AG08396 (cell line): ENCODE measurements around the gene BBS2.
"Not testable (repeated sequence)": the region's sequence is repeated elsewhere in the genome, so short reads cannot be mapped to it uniquely, and the experiment has no call there.

Experiments used
- DNase-seq: peaks from one replicate; pipeline ENCODE4 v3.0.0; 2012; ENCODE audit warnings: low spot score, mixed read lengths

BBS2 gene

DNA sequence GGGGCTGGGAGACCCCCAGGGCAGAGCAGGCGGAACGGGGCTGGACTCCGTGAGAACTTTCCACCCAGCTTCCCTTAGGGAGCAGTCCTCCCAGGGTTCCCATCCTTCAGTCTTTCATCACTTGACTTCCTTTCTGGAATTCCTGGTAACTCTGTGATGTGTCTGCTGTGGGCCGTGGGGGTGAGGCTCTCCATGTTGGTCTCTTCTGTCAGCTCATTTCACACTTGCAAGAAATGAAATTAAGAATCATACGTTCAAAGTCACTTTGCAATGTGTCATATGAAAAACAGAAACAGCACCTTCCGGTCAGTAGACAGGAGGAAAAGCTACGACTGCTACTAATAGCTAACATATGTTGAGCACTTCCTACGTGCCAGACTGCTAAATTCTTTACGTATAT lies 5.4 kb upstream of the BBS2 start:
- DNase-seq: no peak

DNA sequence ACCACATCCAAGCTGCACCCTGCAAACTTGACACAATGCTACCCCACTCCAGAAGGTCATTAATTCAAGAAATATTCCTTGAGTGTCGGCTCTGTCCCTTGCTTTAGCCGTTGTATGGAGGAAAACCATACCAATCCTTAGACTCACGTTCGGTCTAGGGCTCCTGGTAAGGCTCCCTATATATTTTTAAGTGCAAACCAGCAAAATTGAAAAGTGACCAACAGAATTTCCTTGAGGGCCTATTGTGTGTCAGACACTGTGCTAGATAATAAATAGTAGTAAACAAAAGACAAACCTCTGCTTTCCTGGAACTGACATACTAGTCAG lies 390 bp upstream of the BBS2 start:
- no peak for DNase-seq

DNA sequence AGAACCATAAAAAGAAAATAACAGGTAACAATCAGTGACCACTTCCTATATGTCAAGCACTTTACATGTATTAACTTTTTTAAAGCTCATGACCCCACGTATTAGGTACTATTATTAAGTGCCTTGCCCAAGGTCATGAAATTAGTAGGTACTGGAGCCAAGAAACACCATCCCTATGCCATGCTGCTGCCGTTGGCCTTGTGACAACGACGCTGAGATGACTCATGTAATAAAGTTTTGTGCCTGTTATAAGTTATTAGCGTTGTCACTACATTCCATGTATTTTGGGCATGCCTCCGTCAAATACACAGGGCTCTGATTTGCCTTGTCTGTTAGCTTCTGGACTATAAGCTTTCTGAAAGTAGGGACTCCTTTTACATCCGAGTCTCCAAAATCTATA lies 1.4 kb downstream of the BBS2 start:
- DNase-seq: no peak

DNA sequence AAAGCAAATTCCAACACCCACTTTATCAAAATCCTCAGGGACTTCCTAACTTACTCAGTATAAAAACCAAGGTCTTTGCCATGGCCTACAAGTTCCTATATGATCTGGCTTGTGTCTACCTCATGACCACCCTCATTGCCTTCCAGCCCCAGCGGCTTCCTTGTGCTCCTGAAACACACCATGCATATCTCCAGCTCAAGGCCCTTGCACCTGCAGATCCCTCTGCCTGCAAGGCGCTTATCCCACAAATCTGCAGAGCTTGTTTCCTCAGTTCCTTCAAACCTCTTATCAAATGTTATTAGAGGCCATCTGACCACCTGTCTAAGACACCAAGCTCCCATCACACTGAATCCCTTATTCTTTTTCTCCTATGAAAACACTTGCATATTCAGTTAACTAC lies 2.6 kb downstream of the BBS2 start:
- no peak for DNase-seq

DNA sequence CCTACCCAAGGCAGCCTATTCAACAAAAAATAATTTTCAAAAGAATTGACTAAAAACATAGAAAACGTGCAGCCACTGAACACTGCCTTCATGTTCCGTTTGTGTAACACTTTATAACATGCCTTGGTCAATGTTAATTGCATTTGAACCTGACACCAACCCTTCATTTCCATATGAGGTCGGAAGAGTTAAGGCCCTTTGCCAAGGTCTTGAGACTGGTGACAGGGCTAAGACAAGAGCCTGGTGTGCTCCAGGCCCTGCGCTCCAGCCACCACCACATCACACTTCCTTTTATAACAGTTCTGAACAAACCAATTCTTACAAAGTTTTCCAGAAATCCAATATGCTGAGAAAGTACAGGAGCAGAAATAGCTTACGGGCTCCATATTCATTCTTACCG lies 4.2 kb downstream of the BBS2 start:
- DNase-seq: no peak

DNA sequence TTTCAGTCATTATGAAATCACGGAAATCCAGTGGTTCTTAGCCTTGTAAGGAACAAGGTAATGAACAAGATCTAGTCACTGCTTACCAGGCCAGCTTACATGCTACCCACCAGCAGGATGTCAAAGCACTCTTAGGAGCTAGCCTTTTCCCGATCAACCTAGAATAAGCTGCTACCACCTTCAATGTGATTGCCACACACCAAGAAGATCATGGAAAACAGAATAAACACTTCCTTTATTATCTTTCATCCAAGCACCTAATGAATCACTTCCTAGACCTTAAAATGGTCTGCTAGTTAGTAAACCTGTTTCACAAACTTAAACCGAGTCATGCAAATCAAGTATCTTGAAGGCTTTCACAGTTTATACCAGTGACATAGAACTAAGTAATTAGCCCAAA lies 5.0 kb downstream of the BBS2 start:
- DNase-seq: no peak

DNA sequence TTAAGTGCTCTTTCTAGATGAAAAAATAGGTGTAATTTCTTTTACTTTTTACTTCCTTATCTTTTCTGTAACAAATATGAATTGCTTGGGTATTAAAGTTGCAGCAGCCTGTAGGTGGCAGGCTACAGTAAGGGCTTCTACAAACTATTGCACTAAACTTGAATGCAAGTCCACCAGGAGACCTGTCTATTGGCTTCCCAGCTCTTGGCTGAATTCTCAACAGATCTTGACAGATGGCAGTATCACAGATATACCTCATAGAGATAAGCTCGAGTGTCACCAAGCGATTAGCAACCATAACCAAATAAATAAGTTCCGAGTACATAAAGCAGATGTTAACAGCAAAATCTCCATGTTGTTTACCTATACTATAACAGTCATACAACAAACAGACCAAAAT lies 5.9 kb downstream of the BBS2 start:
- peak; percentile 54 for DNase-seq

DNA sequence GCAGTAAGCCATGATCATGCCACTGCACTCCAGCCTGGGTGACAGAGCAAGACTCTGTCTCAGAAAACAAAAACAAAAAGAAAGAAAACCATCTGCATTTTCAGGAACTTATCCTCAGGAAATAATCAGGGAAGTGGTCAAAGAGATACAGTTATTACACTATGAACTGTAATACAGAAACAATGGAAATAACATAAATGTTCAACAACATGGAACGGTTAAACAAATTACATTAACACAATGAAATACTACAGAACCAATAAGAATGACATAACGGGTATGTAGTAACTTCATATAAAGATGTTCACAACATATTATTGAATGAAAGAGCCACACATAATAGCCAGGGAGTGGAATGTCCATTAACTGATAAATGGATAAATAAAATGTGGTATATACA lies 6.7 kb downstream of the BBS2 start:
- DNase-seq: no peak

DNA sequence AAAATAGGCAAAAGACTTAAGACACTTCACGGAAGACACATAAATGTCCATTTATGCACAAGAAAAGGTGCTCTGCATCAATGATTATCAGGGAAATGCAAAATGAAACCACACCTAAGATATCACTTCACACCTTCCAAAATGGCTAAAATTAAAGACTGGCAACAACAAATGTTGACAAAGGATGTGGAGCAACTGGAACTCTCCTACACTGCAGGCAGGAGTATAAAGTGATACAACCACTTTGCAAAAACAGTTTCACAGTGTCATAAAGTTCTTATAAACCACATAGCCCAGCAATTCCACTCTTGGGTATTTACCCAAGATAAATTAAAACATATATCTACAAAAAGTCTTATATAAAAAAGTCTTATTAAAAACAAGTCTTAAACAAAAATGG lies 7.8 kb downstream of the BBS2 start:
- no peak for DNase-seq

DNA sequence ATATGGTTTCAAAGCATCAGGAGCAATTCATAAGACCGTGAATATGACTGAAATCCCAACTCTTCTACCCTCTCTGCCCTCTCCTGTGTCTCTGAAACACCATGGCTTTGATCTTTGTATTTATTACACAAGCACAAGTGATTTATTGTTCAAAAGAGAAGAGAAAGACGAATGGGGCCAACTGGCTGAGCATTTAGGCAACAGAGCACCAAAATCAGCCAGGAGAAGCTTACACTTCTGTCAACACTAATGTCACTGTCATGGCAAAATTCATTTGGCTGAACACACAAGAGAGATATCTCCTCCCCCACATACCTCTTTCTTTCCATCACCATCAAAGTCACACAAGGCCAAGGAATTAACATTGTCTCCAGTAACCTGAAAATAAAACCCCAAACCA lies 9.3 kb downstream of the BBS2 start:
- no peak for DNase-seq

DNA sequence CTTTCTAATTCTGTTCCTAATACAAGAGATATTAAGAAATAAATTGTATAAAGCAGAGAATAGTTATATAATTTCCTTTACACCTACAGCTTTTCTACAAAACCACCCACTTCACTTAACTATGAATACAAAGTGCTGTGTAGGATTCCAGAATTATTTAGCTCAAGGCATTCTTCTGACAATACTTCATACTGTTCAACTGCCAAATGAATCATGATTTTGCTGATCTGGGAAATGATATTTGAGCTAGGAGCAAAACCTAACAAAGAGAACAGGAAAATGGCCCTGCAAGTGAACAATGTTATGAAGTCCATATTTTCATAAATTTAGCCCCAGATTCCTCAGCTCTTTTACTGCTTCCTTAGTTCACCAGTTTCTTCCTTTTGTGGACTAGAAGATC lies 12.9 kb downstream of the BBS2 start:
- peak; percentile 36 for DNase-seq

DNA sequence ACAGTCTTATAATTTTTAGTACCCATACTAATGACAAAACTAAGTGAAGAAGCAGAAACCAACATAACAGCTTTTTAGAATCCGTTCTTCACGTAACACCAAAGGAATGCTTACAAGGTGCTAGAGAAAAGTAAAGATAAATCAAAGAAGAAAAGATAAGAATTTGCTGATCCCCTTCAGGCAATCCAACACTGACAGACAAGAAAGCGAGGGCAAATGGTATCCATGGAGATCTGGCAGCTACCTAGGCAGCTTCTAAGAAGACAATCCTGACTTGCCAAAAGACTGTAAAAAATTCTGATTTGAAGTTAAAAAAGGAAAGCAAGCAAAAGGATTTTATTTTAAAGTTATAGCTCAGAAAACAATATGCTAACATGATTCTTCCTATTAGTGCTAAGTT lies 14.6 kb downstream of the BBS2 start:
- no peak for DNase-seq

DNA sequence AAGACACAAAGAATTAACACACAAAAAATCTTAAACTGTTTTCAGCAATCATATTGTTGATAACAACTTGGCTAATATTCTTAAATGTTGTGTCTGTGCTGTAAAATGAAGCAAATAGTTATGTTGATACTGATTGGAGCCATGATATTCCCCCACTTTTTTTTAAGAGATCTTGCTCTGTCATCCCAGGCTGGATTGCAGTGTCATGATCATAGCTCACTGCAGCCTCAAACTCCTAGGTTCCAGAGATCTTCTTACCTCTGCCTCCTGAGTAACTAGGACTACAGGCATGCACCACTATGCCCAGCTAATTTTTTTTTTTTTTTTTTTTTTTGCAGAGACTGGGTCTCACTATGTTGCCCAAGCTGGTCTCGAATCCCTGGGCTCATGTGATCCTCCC lies 26.0 kb downstream of the BBS2 start:
- no peak for DNase-seq

DNA sequence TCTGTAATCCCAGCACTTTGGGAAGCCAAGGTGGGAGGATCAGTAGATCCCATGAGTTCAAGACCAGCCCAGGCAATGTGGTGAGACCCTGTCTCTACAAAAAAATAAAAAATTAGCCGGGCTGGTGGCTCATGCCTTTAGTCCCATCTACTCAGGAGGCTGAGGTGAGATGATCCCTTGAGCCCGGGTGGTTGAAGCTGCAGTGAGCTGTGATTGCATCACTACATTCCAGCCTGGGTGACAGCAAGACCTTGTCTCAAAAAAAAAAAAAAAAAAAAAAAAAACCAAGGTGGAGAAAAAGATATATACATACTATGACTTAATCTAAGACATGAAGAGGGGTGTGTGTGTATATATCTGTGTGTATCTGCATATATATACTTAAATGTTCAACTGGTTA lies 26.7 kb downstream of the BBS2 start:
- no peak for DNase-seq

DNA sequence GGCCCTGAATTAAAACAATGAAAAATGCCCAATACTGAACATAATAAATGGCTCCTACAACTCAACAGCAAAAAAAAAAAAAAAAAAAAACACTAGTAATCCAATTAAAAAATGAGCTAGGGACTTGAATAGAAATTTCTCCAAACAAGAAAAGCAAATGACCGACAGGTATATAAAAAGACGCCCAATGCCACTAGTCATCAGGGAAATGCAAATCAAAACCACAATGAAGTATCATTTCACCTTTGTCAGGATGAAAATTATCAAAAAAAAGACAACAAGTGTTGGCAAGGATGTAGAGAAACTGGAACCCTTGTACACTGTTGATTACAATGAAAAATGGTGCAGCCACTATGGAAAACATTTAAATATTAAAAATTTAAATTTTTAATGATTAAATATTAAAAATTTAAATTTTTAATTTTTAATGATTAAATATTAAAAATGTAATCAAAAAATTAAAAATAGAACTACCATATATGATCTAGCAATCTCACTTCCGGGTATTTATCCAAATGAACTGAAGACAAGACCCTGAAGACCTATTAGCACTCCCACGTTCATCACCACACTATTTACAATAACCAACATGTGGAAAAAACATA lies 28.1 kb downstream of the BBS2 start:
- no peak for DNase-seq

DNA sequence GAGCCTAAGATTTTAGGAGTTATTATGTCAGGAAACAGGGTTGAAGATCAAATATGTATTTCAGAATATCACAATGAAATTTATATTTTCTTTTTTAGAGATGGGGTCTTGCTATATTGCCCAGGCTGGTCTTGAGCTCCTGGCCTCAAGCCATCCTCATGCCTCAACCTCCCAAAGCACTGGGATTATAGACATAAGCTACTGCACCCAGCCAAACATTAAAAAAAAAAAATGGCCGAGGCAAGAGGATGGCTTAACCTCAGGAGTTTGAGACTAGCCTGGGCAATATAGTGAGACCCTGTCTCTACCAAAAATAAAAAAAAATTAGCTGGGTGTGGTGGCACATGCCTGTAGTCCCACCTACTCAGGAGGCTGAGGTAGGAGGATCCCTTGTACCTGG lies 31.0 kb downstream of the BBS2 start:
- DNase-seq: not testable (repeated sequence)

DNA sequence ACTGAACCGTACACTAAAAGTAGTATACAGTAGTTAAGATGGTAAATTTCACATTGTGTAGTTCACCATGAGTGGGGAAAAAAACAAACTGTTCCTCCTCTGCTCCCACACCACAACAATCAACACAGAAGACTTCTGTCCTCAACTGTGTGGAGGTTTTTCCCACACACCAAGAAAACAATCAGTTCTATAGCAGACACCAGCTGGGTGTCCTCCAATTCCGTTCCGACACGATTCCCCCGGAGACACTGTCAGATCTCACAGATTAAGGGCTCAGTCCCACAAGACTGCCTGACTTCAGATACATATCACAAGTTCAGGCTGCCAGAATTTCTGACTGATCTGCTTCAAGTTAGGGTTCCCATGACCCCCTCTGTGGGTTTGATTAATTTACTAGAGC lies 31.8 kb downstream of the BBS2 start:
- no peak for DNase-seq

DNA sequence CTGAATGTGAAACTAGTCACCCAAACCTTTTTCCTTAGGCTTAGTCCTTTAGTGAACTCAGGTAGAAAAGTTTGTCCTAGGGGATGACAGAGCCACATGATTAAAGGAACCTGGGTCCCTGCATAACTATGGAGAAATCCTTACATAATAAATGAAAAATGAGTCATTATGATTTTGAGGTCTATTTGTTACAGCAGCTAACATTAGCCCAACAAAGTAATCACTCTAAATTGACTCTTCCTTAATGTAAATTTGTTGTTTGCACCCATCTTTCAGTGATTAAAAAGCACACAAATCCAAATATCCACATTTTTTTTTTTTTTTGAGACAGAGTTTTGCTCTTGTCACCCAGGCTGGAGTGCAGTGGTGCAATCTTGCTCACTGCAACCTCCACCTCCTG lies 36.4 kb downstream of the BBS2 start:
- DNase-seq: no peak

DNA sequence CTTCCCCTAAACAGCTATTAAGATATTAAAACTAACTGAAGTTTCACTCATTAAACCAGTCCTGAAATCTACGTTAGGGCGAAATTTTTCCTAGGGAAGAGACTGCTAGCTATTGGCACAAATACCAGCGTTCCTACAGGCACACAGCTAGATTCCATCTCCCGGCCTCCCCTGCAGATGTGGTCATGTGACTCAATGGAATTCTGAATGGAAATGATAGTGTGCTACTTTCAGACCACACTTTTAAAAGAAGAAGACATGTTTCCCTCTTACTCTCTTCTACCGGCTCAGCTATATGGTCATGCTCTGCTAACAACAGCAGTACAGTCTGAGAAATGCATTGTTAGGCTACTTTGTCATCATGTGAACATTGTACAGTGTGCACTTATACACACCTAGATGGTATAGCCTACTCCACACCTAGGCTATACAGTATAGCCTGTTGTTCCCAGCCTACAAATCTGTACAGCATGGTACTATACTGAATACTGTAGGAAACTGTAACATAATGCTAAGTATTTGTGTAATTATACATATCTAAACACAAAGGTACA lies 37.1 kb downstream of the BBS2 start:
- no peak for DNase-seq

DNA sequence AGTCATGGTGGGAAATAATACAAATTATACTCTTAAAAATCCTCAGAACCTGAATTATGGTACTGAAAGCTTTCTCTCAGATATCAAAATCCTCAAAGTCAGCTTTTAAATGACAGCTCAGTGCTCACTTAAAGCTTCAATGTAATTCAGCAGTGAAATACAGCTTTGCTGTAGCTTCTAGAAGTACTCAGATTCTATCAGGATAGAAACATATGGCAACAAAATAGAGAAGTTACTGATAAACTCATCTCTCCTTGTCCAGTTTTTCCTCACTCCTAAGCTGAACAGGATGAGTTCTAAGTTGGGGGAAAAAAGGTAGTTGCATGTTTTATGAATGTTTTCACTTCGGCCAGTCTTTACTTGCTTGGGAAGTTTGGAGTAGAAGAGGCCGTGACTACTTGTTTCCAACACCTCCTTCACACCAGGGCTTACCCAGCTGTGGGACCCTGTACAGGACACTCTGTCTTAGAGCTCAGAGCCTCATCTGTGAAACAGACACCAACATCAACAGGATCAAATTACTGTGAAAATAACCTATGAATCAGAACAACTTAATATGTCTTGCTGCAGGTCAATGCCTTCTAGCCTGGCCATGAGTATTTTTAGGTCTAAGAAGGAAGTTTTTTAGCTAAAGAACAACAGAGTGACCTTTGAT lies 38.2 kb downstream of the BBS2 start:
- no peak for DNase-seq

DNA sequence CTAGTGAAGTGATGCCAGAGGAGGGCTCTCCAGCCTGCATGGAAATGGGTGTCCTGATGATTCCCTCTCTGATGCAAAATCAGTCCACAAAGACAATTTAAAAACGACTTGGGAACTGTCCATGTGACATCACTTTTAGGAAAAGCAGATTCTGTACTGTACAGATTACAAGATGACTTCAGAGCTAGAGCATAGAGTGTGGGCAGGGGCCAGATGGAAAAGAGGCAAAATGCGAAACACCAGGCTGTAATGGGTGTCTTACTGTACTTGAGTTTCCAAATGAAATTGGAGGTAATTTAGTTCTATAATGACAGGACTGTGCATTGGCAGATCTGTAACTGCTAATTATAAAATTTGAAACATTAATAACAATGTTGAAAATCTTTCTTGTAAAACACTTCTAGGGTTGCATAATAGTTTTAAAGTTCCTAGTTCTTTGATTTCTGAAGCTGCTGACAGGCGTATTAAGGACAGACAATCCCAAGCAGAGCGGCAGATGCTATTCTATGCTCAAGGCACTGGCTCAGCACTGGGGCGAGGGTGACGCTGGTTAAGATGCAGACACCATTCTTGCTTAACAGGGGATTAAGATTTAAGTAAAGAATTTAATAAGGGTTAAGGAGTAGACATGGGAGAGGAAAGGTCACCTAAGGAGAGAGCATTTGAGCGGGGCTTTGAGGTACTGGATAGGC lies 38.9 kb downstream of the BBS2 start:
- DNase-seq: no peak

DNA sequence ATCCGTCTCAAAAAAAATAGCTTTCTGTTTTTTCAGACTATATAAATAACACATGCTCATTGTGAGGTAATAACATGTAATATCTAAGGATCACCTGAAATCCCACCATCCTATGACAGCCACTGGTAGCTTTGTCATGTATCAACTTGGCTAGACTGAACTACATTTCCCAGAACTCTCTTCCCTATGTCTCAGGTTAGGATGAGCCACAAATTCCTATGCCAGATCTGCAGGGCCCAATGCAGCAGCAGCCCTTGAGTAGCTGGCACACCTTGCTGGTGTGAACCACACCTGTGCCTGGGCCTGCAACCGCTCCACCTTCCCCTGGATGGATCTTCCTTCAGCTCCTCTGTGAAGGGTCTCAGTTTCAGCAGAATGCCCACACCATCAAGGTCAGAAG lies 40.4 kb downstream of the BBS2 start:
- no peak for DNase-seq

DNA sequence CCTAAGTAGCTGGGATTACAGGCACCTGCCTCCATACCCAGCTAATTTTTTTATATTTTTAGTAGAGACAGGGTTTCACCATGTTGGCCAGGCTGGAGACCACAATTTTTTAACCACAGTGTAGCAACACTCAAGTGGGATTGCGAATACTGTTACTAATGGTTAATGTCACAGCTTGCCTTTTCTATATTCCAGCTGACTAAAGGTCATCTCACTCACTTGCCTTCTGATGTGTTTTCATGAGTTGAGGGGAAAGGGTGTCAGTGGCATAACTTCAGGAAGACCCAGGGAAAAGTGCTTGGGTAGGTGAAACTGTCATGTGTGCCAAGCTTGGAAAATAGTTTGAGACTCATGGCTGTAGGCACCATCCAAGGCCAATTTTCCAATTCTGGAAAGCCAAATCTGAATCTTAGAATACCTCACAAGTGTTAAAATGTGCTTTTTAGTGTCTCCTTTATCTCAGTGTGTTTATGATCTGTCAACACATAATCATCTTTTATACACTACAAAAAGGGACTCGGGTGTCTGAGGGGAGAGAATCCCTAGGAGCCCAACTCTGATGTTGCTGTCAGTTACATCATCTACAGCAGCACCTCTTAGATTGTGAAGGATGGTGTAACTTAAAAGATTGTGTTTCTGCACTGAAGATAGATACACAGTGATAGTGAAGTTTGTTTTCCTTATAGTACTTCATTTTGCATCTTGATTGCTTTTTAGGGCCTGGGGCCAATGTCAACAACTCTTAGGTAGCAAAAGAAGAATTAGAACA lies 41.4 kb downstream of the BBS2 start:
- DNase-seq: no peak
